HL-60 (cell line): ENCODE results near the gene NCKAP5L.

ENCODE experiments used
- CTCF ChIP-seq: IDR thresholded peaks from one replicate; pipeline ENCODE4 v1.5.1; 2011; ENCODE audit warnings: low read length, control low read depth, inconsistent platforms; ENCODE audit not compliant: insufficient read depth
- GABPA ChIP-seq: IDR thresholded peaks from 2 replicates; pipeline ENCODE4 v1.6.1; 2012; ENCODE audit warnings: low read depth
- POLR2AphosphoS5 ChIP-seq: IDR thresholded peaks from 2 replicates; pipeline ENCODE4 v1.6.1; 2012; ENCODE audit warnings: low read depth

GRCh38 chr12:49847161-49847560 lies 18.9 kb upstream of the NCKAP5L start:
- TF ChIP-seq POLR2AphosphoS5 = no peak
- TF ChIP-seq CTCF = no peak
- TF ChIP-seq GABPA = no peak
